Measurements from ENCODE around the gene STYXL2.

STYXL2 gene

GRCh38 chr1:167107456-167107855 is 13.6 kb downstream of the STYXL2 start:
- H3K27me3 ChIP-seq, result peaks cover 7% of the 10 kb centered on the region; the same call in 1 of the 2 replicates
- no peaks in the 10 kb centered on the region for H3K4me1 ChIP-seq
- TF ChIP-seq, protein P1, sequence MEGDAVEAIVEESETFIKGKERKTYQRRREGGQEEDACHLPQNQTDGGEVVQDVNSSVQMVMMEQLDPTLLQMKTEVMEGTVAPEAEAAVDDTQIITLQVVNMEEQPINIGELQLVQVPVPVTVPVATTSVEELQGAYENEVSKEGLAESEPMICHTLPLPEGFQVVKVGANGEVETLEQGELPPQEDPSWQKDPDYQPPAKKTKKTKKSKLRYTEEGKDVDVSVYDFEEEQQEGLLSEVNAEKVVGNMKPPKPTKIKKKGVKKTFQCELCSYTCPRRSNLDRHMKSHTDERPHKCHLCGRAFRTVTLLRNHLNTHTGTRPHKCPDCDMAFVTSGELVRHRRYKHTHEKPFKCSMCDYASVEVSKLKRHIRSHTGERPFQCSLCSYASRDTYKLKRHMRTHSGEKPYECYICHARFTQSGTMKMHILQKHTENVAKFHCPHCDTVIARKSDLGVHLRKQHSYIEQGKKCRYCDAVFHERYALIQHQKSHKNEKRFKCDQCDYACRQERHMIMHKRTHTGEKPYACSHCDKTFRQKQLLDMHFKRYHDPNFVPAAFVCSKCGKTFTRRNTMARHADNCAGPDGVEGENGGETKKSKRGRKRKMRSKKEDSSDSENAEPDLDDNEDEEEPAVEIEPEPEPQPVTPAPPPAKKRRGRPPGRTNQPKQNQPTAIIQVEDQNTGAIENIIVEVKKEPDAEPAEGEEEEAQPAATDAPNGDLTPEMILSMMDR (IDR thresholded peaks at IDR 0.05; ENCODE audit: low read depth, low read length), result no peak
- no peaks in the 10 kb centered on the region for H3K9me3 ChIP-seq
- DNase-seq, result no peak
- H3K36me3 ChIP-seq, result no peaks in the 10 kb centered on the region
- no peak overlapping the region for H3K4me3 ChIP-seq (ENCODE audit: low read depth, low read length)

- H3K27me3 ChIP-seq, result peaks cover 6% of the 10 kb centered on the region
- H3K9me3 ChIP-seq, result no peaks in the 10 kb centered on the region
- no peaks in the 10 kb centered on the region for H3K4me1 ChIP-seq
- H3K36me3 ChIP-seq, result no peaks in the 10 kb centered on the region
- DNase-seq, result no peak
- H3K4me3 ChIP-seq (ENCODE audit: low read depth, low read length), result no peak overlapping the region
- TF ChIP-seq, protein P1 (IDR thresholded peaks at IDR 0.05; ENCODE audit: low read depth, low read length), result no peak
Observed at GRCh38 chr1:167109125-167109524, 15.2 kb downstream of the STYXL2 start.

GRCh38 chr1:167110586-167110985 is 16.7 kb downstream of the STYXL2 start:
- no peaks in the 10 kb centered on the region; the same call in none of the 2 replicates for H3K27me3 ChIP-seq
- no peak for DNase-seq

GRCh38 chr1:167111868-167112709 is 18.2 kb downstream of the STYXL2 start:
- Histone ChIP-seq H3K4me3 (ENCODE audit: low read depth, low read length) (no peak overlapping the region), H3K9me3 (no peaks in the 10 kb centered on the region), H3K36me3 (no peaks in the 10 kb centered on the region), H3K27me3 (no peaks in the 10 kb centered on the region; the same call in none of the 2 replicates), H3K4me1 (no peaks in the 10 kb centered on the region)
- no peak for DNase-seq
- TF ChIP-seq, protein P1 (IDR thresholded peaks at IDR 0.05; ENCODE audit: low read depth, low read length), result no peak

More at GRCh38 chr1:167110586-167110985, 16.7 kb downstream of the STYXL2 start:
- Histone ChIP-seq H3K36me3 (no peaks in the 10 kb centered on the region), H3K4me3 (ENCODE audit: low read depth, low read length) (no peak overlapping the region), H3K4me1 (no peaks in the 10 kb centered on the region), H3K9me3 (no peaks in the 10 kb centered on the region)
- TF ChIP-seq, protein P1 (IDR thresholded peaks at IDR 0.05; ENCODE audit: low read depth, low read length), result no peak

DNA sequence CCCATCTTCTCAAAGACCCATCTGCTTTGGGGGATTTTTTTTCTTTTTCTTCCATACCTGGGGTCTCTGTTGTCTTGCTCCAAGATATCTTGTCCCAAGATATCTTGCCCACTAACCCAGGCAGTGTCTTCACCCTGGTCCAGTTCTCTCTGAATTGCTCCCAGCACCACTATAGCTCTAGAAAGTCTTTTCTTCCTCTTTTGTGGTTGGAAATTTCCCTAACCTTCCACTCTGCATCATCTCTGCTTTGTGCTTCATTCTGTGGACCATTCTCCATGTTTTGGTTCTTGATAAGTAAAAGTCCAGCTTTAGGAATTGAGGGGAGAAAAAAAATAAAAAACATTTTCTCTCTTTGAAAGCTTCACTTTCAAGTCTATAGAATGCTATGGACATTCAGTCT is 20.9 kb downstream of the STYXL2 start:
- no peaks in the 10 kb centered on the region; the same call in none of the 2 replicates for H3K27me3 ChIP-seq

More for the DNA sequence above, 20.9 kb downstream of the STYXL2 start:
- Histone ChIP-seq H3K9me3 (no peaks in the 10 kb centered on the region), H3K36me3 (no peaks in the 10 kb centered on the region), H3K4me3 (ENCODE audit: low read depth, low read length) (no peak overlapping the region), H3K4me1 (no peaks in the 10 kb centered on the region)
- TF ChIP-seq, protein P1 (IDR thresholded peaks at IDR 0.05; ENCODE audit: low read depth, low read length), result no peak
- no peak for DNase-seq
